H1 (cell line): ENCODE results near the gene WASF3. TPM values are rescaled to one million over a fixed set of nuclear protein-coding genes. Genes with fewer than 3 reads are reported as not detected.

Experiments
- ATF3 ChIP-seq: IDR thresholded peaks from 2 replicates; pipeline ENCODE4 v1.6.1; 2011; ENCODE audit warnings: low read depth, mild to moderate bottlenecking, low read length; ENCODE audit not compliant: insufficient read depth
- BACH1 ChIP-seq: IDR thresholded peaks from 2 replicates; pipeline ENCODE4 v1.6.1; 2012; ENCODE audit warnings: low read length, improper control_type of control experiment
- CBX8 ChIP-seq: fragments of 300-800, 300-1000 bp; sonication (generic); IDR thresholded peaks from 2 replicates; pipeline ENCODE4 v1.7.1; 2016; ENCODE audit warnings: low read depth, low read length, borderline replicate concordance
- CHD7 ChIP-seq: fragments of 300-600 bp; sonication (generic); IDR thresholded peaks from 2 replicates; pipeline ENCODE4 v1.7.1; 2012; ENCODE audit warnings: low read length, moderate library complexity, mild to moderate bottlenecking, inconsistent platforms; ENCODE audit not compliant: insufficient replicate concordance
- EGR1 ChIP-seq: IDR thresholded peaks from 2 replicates; pipeline ENCODE4 v1.6.1; 2011; ENCODE audit warnings: low read depth, low read length, borderline replicate concordance
- KDM1A ChIP-seq: fragments of 200-600, 300-600 bp; sonication (generic); IDR thresholded peaks from 2 replicates; pipeline ENCODE4 v1.7.1; 2016; ENCODE audit warnings: mild to moderate bottlenecking, low read length, borderline replicate concordance
- SIN3A ChIP-seq, 2 experiments: IDR thresholded peaks in 1 of 2; conservative IDR thresholded peaks in 1 of 2; 2 replicates each; pipeline ENCODE4 v1.6.1; 2011 to 2012; ENCODE audit warnings: low read length in 2 of 2, improper control_type of control experiment in 1 of 2, low read depth in 1 of 2, mild to moderate bottlenecking in 1 of 2
- polyA plus RNA-seq, 7 experiments: library from polyadenylated mRNA; depleted of rRNA in 3 of 7; stranded (reverse) in 5 of 7; unstranded in 2 of 7; fragments of >200 nt in 5 of 7; fragments of 200-250 nt in 2 of 7; gene quantifications; 1 replicate in 5 of 7; 2 replicates in 1 of 7; 4 replicates in 1 of 7; pipeline versions ENCODE4 v1.2.1 to v1.2.3, GENCODE V29; 2011 to 2013; ENCODE audit warnings: missing spikeins in 2 of 7, mixed read lengths in 2 of 7
- total RNA-seq: library from RNA; stranded (reverse); fragmentation: NEBNext Ultra II Directional; extraction: Animal tissue kit (Norgen Biotek cat#: 25700); gene quantifications from 2 replicates; pipeline ENCODE4 v1.2.1, GENCODE V29; 2021

The WASF3 gene
- total and polyA plus RNA-seq, 2 of the 8 experiments (the other 6 are each of a cell fraction or from before 2014, with no cell fraction given), result 18.7 to 39.8 TPM

- no peak for TF ChIP-seq CHD7
- TF ChIP-seq SIN3A (conservative IDR thresholded peaks at IDR 0.05 in 1 of 2, IDR thresholded peaks at IDR 0.05 in 1 of 2; ENCODE audit: low read depth in 1 of 2, low read length in 2 of 2), result no peak
- TF ChIP-seq ATF3, result no peak
- TF ChIP-seq KDM1A, result no peak
- no peak for TF ChIP-seq EGR1
- TF ChIP-seq BACH1, result no peak
- TF ChIP-seq CBX8, result no peak
These were observed 27.7 kb downstream of the WASF3 start (continued) for GRCh38 chr13:26585136-26585535.
